Measurements from ENCODE around the gene IZUMO3. TPM values are rescaled to one million over a fixed set of nuclear protein-coding genes. Genes with fewer than 3 reads are reported as not detected.

Gene IZUMO3
- total RNA-seq, 1 donor: not detected

- H3K4me3 ChIP-seq (ENCODE audit: low read depth, low read length): no peak overlapping the region
- DNase-seq (ENCODE audit: low read depth): no peak
- TF ChIP-seq CTCF (IDR thresholded peaks at IDR 0.05; ENCODE audit: insufficient read depth, low read depth, low read length): no peak
Measured at GRCh38 chr9:24572406-24572805, 26.7 kb upstream of the IZUMO3 start.

GRCh38 chr9:24561957-24562356 lies 16.3 kb upstream of the IZUMO3 start:
- no peak for TF ChIP-seq CTCF (IDR thresholded peaks at IDR 0.05; ENCODE audit: insufficient read depth, low read depth, low read length)
- no peak for DNase-seq (ENCODE audit: low read depth)

DNA sequence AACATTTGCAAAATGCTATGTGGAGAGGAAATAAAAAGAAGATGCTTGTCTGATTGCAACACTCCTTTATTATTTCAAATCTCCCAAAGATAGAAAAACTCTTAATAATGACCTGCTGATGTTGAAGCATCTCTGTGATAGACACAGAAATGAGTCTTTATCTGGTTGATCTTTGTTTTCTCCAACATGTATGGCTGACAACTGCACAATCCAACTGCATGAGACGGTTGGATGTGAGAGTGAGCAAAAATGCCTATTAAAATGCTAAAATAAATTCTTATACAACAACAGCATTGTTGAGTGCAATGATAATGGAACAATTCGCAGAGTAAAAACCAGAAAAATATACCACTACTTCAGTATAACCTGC lies 7.5 kb upstream of the IZUMO3 start:
- no peak for TF ChIP-seq CTCF (IDR thresholded peaks at IDR 0.05; ENCODE audit: insufficient read depth, low read depth, low read length)
- DNase-seq (ENCODE audit: low read depth): no peak
- no peak overlapping the region for H3K4me3 ChIP-seq (ENCODE audit: low read depth, low read length)

More at GRCh38 chr9:24561957-24562356, 16.3 kb upstream of the IZUMO3 start:
- no peak overlapping the region for H3K4me3 ChIP-seq (ENCODE audit: low read depth, low read length)

- DNase-seq (ENCODE audit: low read depth): no peak
- H3K4me3 ChIP-seq (ENCODE audit: low read depth, low read length): no peak overlapping the region
- TF ChIP-seq CTCF (IDR thresholded peaks at IDR 0.05; ENCODE audit: insufficient read depth, low read depth, low read length): no peak
Measured at GRCh38 chr9:24552526-24553182, 7.0 kb upstream of the IZUMO3 start.

DNA sequence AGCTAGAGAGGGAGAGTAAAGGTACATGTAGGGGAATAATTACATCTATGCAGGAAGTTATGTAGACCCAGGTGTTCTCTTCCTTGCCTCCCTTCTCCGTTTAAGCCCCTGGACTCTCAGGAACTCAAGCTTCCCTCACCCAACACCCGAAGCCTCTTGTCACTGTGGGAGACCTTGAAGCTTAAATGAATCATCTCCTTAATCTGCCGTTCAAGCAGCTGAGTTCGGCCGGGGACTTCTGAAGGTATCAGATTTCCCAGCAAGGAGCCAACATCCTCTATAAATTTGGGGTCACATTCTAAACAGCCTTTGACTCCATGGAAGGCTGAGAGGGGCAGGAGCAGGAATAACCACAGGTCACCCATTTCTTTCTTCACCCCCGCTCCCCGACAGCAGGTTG lies 412 bp downstream of the IZUMO3 start:
- no peak for DNase-seq (ENCODE audit: low read depth)
- no peak for TF ChIP-seq CTCF (IDR thresholded peaks at IDR 0.05; ENCODE audit: insufficient read depth, low read depth, low read length)
- H3K4me3 ChIP-seq (ENCODE audit: low read depth, low read length): no peak overlapping the region

DNA sequence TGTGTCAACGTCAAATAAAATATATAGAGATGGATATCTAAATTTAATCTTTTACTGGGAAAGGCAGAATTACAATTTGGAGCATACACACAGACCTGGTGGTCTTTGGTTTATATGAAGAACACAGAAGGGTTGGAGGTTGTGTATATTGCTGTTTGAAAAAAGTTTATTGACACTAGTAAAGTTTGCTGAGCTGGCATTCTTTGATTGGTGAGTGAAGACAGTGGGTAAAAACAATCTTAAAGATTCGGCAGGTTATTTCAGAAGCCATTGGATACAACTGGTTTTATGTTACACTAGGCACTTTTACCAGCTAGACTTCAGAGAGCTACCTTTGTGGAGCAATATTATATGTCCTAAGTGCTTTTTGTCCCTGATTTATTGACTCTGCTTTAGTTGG lies 27.2 kb downstream of the IZUMO3 start:
- no peak overlapping the region for H3K4me3 ChIP-seq (ENCODE audit: low read depth, low read length)
- no peak for TF ChIP-seq CTCF (IDR thresholded peaks at IDR 0.05; ENCODE audit: insufficient read depth, low read depth, low read length)
- DNase-seq (ENCODE audit: low read depth): no peak

DNA sequence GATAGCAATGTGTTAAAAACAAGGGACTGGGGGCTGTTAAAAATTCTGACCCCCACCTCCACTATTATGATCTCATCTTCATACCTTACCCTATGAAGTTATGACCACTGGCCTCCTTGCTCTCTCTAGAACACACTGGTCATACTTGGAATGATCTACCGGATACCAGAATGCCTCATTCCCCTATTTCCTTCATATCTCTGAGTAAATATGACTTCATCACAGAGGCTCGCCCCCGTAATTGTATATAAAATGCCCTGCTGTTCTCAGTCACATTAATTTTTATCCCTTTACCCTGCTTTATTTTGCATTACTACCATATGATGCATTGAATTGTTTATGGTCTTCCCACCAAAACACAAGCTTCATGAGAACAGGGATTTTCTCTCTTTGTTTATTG lies 29.2 kb downstream of the IZUMO3 start:
- no peak for DNase-seq (ENCODE audit: low read depth)

More for the DNA sequence above, 29.2 kb downstream of the IZUMO3 start:
- H3K4me3 ChIP-seq (ENCODE audit: low read depth, low read length): no peak overlapping the region
- no peak for TF ChIP-seq CTCF (IDR thresholded peaks at IDR 0.05; ENCODE audit: insufficient read depth, low read depth, low read length)

Measured in fibroblast of villous mesenchyme (primary cell).